Suprapubic skin (tissue), 3 donors: ENCODE measurements around the gene RPS6KB1.

Experiments used
- CTCF ChIP-seq, 2 donors: fragments of 200-600 bp in 1 of 2; fragments of 450-650 bp in 1 of 2; sonication (generic) in 1 of 2; IDR thresholded peaks; one replicate each; pipeline ENCODE4 v1.5.1; 2016 to 2019; ENCODE audit warnings: antibody characterized with exemption in 2 of 2, mild to moderate bottlenecking in 1 of 2, moderate library complexity in 1 of 2
- POLR2A ChIP-seq, 2 donors: fragments of 450-650 bp; IDR thresholded peaks; one replicate each; pipeline ENCODE4 v1.6.1; 2017; ENCODE audit warnings: antibody characterized with exemption in 2 of 2, mild to moderate bottlenecking in 2 of 2, moderate library complexity in 2 of 2

GRCh38 chr17:59869941-59870218 is 23.0 kb upstream of the RPS6KB1 start:
- no peak for TF ChIP-seq CTCF (IDR thresholded peaks at IDR 0.05)
- no peak for TF ChIP-seq POLR2A (IDR thresholded peaks at IDR 0.05)
